CMK (cell line): ENCODE measurements around the gene SEPHS2.
"Not testable (repeated sequence)": the region's sequence is repeated elsewhere in the genome, so short reads cannot be mapped to it uniquely, and the experiment has no call there.

ENCODE experiments used
- DNase-seq: peaks from one replicate; pipeline ENCODE4 v3.0.0-alpha.2; 2010; ENCODE audit warnings: low read depth

Gene SEPHS2

DNA sequence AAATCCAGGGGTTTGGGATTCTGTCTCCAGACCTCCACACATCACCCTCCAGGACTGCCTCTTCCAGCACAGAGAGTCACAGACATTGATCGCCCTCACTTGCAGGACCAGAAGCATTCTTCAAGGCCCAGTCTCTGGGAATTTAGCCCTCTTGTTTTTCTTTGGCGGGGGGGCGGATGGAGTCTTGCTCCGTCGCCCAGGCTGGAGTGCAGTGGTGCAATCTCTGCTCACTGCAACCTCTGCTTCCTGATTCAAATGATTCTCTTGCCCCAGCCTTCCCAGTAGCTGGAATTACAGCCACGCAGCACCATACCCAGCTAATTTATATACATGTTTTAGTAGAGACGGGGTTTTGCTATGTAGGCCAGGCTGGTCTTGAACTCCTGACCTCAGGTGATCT lies 18.4 kb upstream of the SEPHS2 start:
- DNase-seq, result no peak

DNA sequence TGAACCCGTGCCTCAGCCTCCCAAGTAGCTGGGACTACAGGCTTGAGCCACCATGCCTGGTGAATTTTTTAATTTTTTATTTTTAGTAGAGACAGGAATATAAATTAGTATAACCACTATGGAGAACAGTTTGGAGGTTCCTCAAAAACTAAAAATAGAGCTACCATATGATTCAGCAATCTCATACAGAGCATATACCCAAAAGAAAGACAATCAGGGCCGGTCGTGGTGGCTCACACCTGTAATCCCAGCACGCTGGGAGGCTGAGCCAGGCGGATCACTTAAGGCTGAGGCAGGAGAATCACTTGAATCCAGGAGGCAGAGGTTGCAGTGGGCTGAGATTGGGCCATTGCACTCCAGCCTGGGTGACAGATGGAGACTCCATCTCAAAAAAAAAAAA lies 15.8 kb upstream of the SEPHS2 start:
- DNase-seq, result not testable (repeated sequence)

DNA sequence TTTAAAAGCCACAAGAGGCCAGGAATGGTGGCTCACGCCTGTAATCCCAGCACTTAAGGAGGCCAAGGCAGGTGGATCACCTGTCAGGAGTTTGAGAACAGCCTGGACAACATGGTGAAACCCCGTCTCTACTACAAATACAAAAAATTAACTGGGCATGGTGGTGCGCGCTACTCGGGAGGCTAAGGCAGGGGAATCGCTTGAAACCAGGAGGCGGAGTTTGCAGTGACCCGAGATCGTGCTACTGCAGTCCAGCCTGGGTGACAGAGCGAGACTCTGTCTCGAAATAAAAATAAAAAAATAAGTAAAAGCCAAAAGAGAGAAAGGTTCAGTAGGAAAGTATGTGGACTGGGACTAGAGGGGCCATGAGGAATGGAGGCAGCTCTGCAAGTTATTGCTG lies 13.8 kb upstream of the SEPHS2 start:
- no peak for DNase-seq

DNA sequence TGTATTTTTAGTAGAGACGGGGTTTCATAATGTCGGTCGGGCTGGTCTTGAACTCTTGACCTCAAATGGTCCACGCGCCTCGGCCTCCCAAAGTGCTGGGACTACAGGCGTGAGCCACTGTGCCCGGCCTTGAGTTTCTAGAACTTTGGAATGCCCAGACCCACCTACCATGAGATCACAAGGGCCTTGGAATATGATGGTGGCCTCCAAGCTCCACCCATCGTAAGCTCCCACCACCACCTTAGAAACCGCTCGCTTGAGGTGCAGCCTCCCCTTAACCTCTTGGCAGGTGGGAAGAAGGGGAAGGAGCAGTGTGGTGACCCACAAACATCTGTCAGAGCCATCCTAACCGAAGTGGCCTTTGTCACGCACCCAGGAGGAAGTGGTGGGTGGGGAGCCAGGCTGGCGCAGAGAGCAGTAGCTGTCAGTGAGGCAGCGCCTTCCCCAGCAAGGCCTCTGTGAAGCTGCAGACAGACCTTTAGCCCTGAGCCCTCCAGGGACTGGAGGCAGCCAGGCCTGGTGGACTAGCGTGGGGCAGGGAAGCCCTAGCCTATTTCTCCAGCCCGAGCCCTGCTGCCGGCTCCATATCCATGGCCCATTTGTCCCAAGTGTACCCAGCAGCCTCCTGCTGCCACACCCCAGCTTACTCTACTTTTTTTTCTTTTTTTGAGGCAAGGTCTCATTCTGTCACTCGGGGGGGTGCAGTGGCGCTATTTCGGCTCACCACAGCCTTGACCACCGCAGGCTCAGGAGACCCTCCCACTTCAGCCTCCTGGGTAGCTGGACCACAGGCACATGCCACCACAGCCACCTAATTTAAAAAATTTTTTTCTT lies 13.1 kb upstream of the SEPHS2 start:
- peak; percentile 98 for DNase-seq

DNA sequence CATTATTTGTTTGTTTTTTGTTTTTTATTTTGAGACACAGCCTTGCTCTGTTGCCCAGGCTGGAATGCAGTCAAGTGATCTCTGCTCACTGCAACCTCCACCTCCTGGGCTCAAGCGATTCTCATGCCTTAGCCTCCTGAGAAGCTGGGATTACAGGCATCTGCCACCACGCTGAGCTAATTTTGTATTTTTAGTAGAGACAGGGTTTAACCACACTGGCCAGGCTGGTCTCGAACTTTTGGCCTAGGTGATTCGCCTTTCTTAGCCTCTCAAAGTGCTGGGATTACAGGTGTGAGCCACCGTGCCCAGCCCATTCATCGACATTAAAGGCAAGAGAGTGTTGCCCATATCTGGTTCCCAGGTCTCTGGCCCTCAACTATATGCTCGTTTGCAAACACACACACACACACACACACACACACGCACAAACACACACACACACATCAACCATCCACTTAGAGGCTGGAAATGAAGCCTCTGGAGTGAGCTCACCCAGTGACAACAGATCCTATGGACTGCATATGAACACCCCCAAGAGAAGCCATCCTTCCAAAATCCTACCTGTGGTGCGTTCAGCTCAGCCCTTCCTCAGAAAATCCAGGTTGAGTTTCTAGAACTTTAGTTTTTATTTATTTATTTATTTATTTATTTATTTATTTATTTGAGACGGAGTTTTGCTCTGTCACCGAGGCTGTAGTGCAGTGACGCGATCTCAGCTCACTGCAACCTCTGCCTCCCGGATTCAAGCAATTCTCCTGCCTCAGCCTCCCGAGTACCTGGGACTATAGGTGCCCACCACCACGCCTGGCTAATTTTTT lies 12.3 kb upstream of the SEPHS2 start:
- no peak for DNase-seq

DNA sequence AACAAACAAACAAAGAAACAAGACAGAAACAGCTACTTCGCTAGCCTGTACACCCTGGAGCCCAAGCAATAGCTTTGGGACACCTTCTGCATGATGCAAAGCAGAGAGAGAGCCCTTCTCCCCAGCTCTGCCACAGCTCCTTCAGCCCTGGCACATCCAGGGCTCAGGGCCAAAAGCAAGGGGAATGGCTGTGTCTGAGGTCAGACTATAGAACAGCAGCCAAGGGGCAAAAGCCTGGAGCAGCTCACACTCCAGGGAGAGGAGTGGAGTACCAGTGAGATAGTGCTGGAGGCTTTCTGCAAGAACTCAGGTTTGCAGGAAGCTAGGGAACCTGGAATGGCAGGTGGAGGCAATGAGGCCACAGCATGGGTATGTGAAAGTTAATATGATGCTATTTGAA lies 11.6 kb upstream of the SEPHS2 start:
- DNase-seq, result no peak

DNA sequence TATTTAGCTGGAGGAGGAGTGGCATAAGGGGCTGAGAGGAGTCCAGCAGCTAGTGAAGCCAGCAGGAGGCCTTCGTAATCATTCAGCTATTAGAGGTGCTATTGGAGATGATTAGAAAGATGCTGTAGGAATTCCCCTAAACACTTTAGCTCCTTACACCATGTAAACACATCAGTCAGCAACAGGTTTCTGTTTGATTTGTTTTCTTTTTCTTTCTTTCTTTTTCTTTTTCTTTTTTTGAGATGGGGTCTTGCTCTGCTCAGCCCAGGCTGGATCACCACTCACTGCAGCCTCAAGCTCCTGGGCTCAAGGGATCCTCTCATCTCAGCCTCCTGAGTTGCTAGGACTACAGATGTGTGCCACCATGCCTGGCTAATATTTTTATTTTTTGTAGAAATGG lies 10.6 kb upstream of the SEPHS2 start:
- DNase-seq, result no peak

DNA sequence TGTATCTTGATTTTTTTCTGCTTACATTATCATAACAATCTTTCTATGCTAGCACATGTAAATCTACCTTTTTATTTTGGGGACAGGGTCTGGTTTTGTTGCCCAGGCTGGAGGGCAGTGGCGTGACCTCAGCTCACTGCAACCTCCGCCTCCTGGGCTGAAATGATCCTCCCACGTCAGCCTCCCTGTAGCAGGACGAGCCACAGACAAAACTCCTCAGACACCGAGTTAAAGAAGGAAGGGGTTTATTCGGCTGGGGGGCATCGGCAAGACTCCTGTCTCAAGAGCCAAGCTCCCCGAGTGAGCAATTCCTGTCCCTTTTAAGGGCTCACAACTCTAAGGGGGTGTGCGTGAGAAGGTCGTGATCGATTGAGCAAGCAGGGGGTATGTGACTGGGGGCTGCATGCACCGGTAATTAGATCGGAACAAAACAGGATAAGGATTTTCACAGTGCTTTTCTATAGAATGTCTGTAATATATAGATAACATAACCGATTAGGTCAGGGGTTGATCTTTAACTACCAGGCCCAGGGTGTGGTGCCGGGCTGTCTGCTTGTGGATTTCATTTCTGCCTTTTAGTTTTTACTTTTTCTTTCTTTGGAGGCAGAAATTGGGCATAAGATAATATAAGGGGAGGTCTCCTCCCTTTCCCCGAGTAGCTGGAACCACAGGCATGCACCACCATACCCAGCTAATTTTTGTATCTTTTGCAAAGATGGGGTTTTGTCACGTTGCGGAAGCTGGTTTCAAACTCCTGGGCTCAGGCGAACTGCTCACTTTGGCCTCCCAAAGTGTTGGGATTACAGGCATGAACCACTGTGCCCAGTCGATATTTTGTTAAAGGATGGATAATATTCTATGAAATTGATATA lies 7.3 kb upstream of the SEPHS2 start:
- not testable (repeated sequence) for DNase-seq

DNA sequence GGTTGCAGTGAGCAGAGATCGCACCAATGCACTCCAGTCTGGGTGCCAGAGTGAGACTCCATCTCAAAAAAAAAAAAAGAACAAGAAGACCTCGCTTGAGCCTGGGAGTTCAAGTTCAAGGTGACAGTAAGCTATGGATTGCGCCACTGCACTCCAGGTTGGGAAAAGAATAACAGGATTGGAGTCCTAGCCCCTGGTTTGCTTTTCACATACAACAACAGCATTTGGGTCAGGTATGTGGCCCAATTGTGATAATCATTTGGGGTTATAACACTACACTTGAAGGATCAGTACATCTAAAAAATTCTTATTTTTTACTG lies 3.4 kb upstream of the SEPHS2 start:
- no peak for DNase-seq

DNA sequence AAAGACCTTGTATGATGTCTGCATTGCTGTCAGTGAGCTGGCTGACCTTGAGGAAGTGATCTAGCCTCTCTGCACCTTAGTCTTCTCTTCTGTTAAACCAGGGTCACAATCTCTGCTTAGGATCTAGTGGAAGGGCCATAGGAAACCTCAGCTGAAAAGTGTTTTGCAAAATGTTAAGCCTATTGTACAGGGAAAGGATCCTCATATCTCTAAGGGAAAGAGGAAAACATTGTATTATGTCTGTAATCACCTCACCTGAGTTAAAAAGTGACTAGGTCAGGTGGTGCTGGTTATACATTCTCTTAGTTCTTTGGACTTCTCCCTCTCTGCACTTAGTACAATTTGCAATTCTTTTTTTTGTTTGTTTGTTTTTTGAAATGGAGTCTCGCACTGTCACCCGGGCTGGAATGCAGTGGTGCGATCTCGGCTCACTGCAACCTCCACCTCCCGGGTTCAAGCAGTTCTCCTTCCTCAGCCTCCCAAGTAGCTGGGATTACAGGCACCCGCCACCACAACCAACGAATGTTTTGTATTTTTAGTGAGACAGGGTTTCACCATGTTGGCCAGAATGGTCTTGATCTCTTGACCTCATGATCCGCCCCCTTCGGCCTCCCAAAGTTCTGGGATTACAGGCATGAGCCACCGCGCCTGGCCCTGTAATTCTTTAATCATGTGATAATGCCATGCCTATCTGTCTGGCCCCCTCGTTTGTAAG lies 2.0 kb upstream of the SEPHS2 start:
- no peak for DNase-seq

DNA sequence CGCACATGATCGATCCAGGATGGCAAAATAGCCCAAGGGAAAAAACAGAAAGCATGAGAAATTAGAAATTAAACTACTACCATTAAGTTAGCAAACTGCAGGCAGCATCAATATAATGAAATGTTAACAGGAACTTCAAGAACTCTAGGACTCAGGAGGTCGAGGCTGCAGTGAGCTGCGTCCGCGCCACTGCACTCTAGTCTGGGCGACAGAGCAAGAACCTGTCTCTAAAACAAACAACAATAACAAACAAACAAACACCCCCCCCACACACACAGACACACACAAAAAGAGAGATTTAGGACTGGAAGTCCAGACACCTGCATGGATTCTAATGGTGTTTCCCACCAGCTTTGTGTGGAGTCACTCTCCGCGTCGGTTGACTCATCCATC lies 525 bp upstream of the SEPHS2 start:
- DNase-seq, result no peak

DNA sequence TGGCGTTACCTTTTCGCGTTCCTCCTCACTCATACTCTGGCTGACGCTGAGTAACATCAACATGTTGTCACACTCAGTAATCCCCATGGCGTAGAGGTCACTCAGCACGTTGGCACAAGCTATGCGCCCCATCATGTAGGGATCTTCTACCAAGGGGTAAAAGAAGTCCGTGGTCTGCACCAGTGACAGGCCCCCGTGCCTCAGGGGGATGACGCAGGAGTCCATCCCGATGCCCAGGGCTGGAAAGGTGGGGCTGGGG lies 596 bp downstream of the SEPHS2 start:
- no peak for DNase-seq

DNA sequence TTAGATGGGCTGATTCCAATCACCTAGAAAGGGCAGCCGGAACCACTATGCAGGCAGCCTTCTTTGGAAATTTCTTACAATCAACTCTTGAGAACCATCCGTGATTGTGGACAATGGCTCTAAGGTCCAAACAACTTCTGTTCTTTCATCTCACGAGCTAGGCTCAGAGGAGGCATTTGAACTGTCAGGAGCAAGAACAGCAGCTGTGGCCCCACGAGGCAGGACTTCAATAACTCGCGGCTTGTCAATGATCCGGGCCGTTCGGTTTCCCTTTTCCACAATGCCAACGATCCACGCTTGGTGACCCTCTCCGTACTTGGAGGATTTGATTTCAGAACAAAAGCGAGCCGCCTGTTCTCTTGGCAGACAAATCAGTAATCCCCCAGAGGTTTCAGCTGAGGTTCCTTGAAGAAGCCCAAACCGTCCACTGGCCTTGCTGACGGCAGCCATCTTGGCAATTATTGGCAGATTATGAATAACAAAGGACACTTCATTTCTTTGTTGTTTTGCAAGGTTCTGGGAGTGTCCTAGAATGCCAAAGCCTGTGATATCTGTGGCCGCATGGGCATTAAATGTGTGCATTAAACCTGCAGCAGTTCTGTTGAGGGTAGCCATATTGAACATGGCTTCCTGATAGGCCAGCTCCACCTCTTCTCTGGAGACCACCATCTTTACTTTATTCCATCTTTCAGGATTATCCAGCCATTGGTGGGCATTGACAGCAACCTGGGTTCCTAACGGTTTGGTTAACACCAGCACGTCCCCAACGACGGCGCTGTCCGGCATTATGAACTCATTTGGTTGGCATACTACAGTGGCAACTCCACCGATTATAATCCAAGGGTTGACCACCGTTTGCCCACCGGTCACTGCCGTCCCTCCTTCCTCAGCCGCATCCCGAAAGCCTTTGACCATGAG lies 1.2 kb downstream of the SEPHS2 start:
- no peak for DNase-seq

DNA sequence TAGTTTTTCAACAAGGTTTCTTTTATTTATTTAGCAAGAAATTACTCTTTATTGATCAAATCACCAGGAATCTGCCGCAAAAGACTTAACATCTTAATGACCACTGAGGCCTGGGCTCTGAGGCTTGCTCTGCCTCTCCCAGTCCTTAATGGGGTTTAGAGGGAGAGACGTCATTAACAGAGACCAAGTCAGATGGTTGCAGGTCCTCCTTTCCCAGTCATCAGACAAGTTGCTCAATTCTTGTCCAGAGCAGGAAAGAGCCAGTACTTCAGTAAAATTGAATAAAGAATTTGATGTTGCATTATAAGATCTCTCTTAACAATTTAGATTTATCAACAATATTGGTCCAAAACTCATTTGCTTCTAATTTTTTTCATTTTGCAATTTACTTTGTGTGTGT lies 2.0 kb downstream of the SEPHS2 start:
- no peak for DNase-seq

DNA sequence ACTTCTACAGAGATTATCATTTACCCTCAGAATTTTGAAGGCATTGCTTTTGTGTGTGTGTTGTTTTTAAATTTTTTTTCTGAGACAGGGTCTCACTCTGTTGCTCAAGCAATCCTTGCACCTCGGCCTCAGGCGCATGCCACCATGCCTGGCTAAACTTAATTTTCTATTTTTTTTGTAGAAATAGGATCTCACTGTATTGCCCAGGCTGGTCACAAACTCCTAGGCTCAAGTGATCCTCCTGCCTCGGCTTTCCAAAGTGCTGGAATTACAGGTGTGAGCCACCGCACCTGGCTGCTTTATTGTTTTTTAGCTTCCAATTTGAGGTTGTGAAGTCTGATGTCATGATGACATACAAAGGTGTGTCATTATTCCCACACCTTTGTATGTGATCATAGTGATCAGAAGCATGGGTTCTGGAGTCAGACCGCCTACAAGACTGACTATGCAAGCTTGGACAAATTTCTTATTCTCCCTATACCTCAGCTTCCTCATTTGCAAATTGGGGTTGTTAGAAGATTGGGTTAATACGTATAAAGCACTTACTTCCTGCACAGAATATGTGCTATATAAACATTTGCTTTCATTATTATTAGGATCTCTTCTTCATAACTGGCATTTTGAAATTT lies 5.8 kb downstream of the SEPHS2 start:
- DNase-seq, result no peak

DNA sequence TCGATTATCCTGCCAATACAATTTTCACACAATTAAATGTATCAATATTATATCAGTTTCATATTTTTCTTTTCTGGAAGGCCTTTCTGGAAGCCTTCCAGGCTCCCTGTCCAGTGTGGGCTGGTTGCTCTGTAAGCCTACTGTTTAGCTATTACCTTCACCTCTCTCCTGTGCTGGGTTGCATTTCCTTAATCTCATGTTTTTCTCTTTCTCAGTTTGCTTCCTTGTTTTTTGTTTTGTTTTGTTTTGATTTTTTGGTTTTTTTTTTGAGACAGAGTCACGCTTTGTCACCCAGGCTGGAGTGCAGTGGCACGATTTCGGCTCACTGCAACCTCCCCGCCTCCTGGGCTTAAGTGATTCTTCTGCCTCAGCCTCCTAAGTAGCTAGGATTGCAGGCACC lies 6.8 kb downstream of the SEPHS2 start:
- no peak for DNase-seq

DNA sequence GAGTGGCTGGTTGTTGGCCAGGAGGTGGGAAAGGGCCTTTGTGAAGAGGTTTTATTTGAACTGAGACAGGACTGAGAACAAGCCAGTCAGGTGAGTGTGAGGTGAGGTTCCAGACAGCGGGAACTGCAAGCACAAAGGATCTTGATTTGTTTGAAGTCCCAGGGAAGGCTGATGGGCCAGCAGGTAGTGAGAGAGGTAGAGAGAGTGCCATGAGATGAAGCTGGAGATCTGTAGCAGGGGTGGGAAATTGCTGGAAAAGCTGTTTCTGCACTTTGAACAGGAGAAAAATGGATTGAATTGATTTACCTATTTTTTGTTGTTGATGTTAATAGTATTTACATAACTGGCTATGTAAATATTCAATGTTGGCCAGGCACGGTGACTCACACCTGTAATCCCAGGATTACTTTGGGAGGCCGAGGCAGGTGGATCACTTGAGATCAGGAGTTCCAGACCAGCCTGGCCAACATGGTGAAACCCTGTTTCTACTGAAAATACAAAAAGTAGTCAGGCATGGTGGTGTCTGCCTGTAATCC lies 8.1 kb downstream of the SEPHS2 start:
- no peak for DNase-seq

DNA sequence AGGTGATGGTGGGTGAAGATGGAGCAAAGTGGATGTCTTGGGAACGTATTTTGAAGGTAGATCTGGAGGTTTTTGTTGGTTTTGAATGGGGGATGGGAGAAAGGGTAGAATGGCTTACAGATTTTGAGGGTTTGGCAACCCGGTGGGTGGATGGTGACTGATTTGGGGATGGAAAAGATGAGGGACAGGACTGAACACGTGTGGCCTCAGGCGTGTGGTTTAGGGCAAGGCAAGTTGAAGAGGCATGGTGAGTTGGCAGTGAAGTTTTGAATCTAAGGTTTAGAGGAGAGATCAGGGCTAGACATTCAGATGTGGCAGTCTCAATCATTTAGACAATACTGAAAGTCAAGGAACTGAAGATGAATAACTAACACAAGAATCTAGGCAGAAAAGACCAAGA lies 10.8 kb downstream of the SEPHS2 start:
- DNase-seq, result no peak

DNA sequence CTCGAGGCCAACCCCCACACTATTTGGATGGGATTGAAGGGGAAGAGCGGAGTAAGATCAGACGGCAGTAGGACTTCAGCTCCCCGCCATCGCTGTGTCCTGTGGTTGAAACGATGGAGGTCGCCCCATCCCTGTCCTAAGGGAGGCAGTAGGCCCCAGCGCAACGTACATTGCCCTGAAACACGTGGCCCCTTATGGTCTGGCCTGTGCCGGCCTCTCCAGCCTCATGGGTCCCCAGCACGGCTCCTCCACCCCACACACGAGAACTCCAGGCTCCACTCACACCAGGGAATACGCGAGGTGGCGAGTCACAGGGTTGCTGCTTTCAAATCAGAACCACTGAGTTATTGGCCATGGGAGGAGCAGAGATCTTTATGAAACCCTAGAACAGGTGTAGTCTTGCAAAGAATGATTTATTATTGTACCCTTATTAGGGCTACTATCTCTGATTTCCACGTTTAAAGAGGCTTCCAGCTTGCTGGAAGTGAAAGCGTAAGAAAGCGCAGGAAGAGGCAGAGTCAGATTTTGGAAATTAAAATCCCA lies 15.2 kb downstream of the SEPHS2 start:
- no peak for DNase-seq
